ENCODE results near the gene ARHGAP30. TPM values are rescaled to one million over a fixed set of nuclear protein-coding genes. Genes with fewer than 3 reads are reported as not detected.

Gene ARHGAP30
- total RNA-seq, 1 donor from 2014 or later = 38.0 TPM

DNA sequence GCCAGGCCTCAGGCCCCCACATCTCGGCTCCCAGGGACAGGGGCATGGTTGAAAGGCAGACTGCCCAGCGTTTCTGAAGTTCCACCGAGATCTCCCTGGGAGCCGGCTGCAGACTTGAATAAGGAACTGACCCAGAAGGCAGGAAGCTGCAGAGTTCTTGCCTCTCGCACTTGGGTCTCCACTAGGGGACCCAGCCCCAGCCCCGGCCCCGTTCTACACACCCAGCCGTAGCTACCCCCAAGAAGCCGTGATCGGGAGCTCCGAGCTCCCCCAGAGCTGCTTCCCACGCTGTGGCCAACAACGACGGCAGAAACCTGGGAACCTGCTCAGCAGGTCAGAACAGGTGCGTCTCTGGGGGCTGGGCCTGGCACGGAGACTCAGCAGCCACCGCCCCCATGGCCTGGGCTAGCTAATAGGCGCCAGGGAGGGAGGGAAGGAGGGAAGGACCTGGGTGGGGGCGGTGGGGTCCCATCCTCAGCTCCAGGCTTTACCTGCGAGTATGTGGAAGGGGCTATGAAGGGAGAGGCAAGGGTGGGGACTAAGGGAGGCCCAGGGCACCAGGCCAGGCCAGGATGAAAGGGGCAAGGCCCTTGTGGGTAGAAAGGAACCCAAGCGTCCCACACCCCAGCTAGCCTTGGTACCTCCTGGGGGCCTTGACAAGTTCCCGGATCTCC lies 19.7 kb upstream of the ARHGAP30 start, which contains the start of gene NECTIN4:
Gene NECTIN4, minus strand, starts transcription at position 308 of the 674 bp plus-strand sequence. Its CDS starts 262 bp downstream, at position 46.
- no peaks in the 10 kb centered on the region for H3K36me3 ChIP-seq
- peak within 1 kb of the TSS; percentile 60 for H3K27ac ChIP-seq
- peak within 1 kb of the TSS; percentile 39 for H3K4me3 ChIP-seq
- DNase-seq = peak; percentile 87
- ATAC-seq = peak; percentile 91
- H3K9me3 ChIP-seq = no peaks in the 10 kb centered on the region
- no peaks in the 10 kb centered on the region for H3K27me3 ChIP-seq
- TF ChIP-seq CTCF (IDR thresholded peaks at IDR 0.05) = no peak
- peaks cover 2% of the 10 kb centered on the region for H3K4me1 ChIP-seq
- intact Hi-C loops (cut with DNase I) = no loop called here

DNA sequence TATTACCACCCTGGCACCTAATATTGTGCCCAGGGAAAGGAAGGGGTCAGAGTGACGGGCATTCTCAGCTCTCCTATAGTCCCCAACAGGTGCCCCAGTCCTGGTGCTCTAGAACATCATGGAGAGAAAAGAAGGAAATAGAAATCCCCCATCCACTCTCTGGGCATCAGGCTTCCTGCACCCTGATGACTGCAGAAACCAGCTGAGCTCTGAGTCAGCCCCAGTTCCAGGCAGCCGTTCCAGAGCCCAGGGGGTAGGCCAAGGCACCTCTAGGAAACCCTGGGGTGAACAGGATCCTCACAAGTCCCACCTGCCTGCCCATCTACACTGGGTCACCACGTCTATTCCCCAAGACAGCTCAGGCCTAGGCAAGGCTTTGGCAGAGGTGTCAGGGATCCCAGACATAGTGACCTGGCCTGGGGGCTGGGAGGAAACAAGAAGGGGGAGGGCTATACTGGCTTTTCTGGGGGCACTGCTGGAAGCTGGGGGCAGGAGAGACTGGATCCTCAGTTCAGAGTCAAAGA lies 19.0 kb upstream of the ARHGAP30 start:
- Histone ChIP-seq H3K36me3 (no peaks in the 10 kb centered on the region), H3K27ac (peak overlapping the region; percentile 60), H3K4me3 (peak overlapping the region; percentile 39), H3K4me1 (peaks cover 9% of the 10 kb centered on the region), H3K9me3 (no peaks in the 10 kb centered on the region), H3K27me3 (no peaks in the 10 kb centered on the region)
- intact Hi-C loops (cut with DNase I) = no loop called here
- DNase-seq = no peak
- peak; percentile 49 for ATAC-seq
- no peak for TF ChIP-seq CTCF (IDR thresholded peaks at IDR 0.05)

DNA sequence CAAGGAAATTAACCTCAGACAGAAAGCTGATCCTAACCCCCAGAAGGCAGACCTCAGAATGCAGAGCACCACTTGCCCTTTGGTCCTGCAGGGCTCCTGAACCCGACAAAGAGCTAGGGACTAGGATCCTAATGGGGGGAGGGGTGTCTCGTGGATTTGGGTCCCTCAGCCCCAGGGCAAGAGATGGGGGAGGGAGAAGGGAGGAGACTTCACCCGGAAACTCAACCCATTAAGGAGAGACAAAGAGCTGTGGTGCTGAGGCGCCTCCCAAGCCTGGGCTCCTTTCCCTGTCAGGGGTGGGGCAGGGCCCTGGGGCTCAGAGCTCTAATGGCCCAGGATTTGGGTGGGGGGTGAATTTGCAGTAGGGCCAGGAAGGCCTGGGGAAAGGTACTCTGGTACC lies 16.8 kb upstream of the ARHGAP30 start:
- no peak for TF ChIP-seq CTCF (IDR thresholded peaks at IDR 0.05)
- DNase-seq = no peak
- Histone ChIP-seq H3K9me3 (no peaks in the 10 kb centered on the region), H3K36me3 (no peaks in the 10 kb centered on the region), H3K27me3 (no peaks in the 10 kb centered on the region), H3K4me1 (peaks cover 13% of the 10 kb centered on the region), H3K4me3 (no peak overlapping the region), H3K27ac (no peak overlapping the region)
- intact Hi-C loops (cut with DNase I) = no loop called here
- no peak for ATAC-seq

DNA sequence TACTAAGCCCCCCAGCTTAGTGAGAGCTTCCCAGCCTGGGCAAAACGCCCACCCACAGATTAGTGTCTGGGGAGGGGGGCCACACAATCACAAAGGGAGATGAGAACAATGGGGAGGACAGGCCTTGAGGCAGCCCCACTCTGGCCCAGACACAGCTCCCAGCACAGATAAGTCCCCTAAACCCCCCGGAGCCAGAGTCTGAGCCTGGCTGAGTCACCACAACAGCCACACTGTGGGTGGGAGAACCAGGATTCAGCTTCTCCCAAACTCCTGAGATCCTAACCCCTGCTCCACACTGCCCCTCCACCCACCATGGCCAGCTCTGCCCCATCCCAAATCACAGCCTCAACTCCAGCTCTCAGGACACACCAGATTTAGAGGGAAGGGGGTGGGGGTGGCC lies 15.5 kb upstream of the ARHGAP30 start:
- DNase-seq = no peak
- Histone ChIP-seq H3K36me3 (no peaks in the 10 kb centered on the region), H3K27ac (no peak overlapping the region), H3K4me3 (no peak overlapping the region), H3K27me3 (no peaks in the 10 kb centered on the region), H3K4me1 (peaks cover 13% of the 10 kb centered on the region), H3K9me3 (no peaks in the 10 kb centered on the region)
- TF ChIP-seq CTCF (IDR thresholded peaks at IDR 0.05) = no peak
- no peak for ATAC-seq
- intact Hi-C loops (cut with DNase I) = no loop called here

GRCh38 chr1:161084597-161084988 lies 14.9 kb upstream of the ARHGAP30 start:
- no peak for DNase-seq
- Histone ChIP-seq H3K9me3 (no peaks in the 10 kb centered on the region), H3K36me3 (no peaks in the 10 kb centered on the region), H3K27me3 (no peaks in the 10 kb centered on the region), H3K27ac (no peak overlapping the region), H3K4me3 (no peak overlapping the region), H3K4me1 (peaks cover 13% of the 10 kb centered on the region)
- ATAC-seq = no peak
- TF ChIP-seq CTCF (IDR thresholded peaks at IDR 0.05) = no peak
- intact Hi-C loops (cut with DNase I) = no loop called here

Measured in upper lobe of right lung (tissue), 1 donor.